Right lobe of liver (tissue), 4 donors: ENCODE measurements around the gene BMP4.

Source experiments
- POLR2A ChIP-seq: fragments of 450-650 bp; IDR thresholded peaks from one replicate; pipeline ENCODE4 v1.6.1; 2017; ENCODE audit warnings: antibody characterized with exemption, mild to moderate bottlenecking
- TF ChIP-seq, protein P1 (sequence below), 4 donors: fragments of 200-600 bp in 3 of 4; fragments of 450-650 bp in 1 of 4; IDR thresholded peaks; one replicate each; pipeline versions ENCODE4 v1.5.1 to v1.8.0; 2016 to 2022; ENCODE audit warnings: antibody characterized with exemption in 4 of 4, mild to moderate bottlenecking in 2 of 4
- donor health status: DM: no; HTN: no; CAD: no.
- donor health status: DM: no; HTN: no; CAD: no.
- donor health status: DM: no; HTN: yes; CAD: no.

DNA sequence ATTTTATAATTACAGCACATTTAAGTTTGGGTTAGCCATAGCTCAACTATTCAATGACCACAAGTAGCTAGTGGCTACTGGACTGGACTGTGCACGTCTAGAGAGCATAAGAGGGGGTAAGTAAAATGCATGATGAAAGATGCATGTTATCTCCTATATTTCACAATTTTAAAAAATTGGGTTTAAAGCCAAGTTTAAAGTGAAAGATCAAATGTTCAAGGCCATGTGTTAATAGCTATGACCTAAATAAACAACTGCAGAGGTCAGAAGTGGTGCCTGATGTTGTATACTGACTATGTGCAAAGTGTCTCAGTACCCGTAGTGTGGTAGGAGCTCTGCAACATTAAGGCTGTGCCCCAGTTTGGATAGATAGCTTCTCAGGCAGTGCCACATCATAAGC lies 48.2 kb downstream of the BMP4 start:
- TF ChIP-seq, protein P1, sequence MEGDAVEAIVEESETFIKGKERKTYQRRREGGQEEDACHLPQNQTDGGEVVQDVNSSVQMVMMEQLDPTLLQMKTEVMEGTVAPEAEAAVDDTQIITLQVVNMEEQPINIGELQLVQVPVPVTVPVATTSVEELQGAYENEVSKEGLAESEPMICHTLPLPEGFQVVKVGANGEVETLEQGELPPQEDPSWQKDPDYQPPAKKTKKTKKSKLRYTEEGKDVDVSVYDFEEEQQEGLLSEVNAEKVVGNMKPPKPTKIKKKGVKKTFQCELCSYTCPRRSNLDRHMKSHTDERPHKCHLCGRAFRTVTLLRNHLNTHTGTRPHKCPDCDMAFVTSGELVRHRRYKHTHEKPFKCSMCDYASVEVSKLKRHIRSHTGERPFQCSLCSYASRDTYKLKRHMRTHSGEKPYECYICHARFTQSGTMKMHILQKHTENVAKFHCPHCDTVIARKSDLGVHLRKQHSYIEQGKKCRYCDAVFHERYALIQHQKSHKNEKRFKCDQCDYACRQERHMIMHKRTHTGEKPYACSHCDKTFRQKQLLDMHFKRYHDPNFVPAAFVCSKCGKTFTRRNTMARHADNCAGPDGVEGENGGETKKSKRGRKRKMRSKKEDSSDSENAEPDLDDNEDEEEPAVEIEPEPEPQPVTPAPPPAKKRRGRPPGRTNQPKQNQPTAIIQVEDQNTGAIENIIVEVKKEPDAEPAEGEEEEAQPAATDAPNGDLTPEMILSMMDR (IDR thresholded peaks at IDR 0.05) = no peak
- no peak for TF ChIP-seq POLR2A
